NCI-H69 (cell line): ENCODE measurements around the gene DNA2.
"Not testable (repeated sequence)": the region's sequence is repeated elsewhere in the genome, so short reads cannot be mapped to it uniquely, and the experiment has no call there.

Experiments used
- DNase-seq: peaks from one replicate; lab custom pipeline; 2025; lab: John Stamatoyannopoulos, UW

The DNA2 gene

GRCh38 chr10:68471586-68472408 lies at the start of gene DNA2:
DNA2 (minus strand) TSS chr10:68471973; CDS start chr10:68471864, 109 bp downstream.
- peak; percentile 88 for DNase-seq

- DNase-seq: not testable (repeated sequence)
Observed at GRCh38 chr10:68518609-68519008, 46.8 kb upstream of the DNA2 start.

- DNase-seq: no peak
Observed at GRCh38 chr10:68517188-68517587, 45.4 kb upstream of the DNA2 start.

GRCh38 chr10:68516766-68517165 lies 45.0 kb upstream of the DNA2 start:
- no peak for DNase-seq

GRCh38 chr10:68516216-68516615 lies 44.4 kb upstream of the DNA2 start:
- DNase-seq: not testable (repeated sequence)

- DNase-seq: no peak
Observed at GRCh38 chr10:68508090-68508489, 36.3 kb upstream of the DNA2 start.

- no peak for DNase-seq
Observed at GRCh38 chr10:68506411-68506810, 34.6 kb upstream of the DNA2 start.

DNA sequence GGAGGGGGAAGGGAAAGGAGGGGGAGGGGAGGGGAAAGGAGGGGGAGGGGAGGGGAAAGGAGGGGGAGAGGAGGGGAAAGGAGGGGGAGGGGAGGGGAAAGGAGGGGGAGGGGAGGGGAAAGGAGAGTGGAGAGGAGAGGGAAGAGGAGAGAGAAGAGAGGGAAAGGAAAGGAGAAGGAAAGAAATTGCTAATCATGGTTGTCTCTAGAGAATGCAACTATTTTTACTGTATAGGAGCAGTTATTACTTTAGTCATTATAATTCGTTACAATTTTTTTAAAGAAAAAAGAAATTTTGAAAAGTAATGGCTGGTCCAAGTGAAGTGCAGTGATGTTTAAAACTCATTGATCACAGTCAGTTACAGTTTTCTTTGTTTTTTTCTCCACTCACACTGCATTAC lies 31.1 kb upstream of the DNA2 start:
- no peak for DNase-seq

GRCh38 chr10:68501691-68502090 lies 29.9 kb upstream of the DNA2 start:
- DNase-seq: no peak

- no peak for DNase-seq
Observed at GRCh38 chr10:68499544-68499943, 27.8 kb upstream of the DNA2 start.

GRCh38 chr10:68496072-68496471 lies 24.3 kb upstream of the DNA2 start:
- no peak for DNase-seq

DNA sequence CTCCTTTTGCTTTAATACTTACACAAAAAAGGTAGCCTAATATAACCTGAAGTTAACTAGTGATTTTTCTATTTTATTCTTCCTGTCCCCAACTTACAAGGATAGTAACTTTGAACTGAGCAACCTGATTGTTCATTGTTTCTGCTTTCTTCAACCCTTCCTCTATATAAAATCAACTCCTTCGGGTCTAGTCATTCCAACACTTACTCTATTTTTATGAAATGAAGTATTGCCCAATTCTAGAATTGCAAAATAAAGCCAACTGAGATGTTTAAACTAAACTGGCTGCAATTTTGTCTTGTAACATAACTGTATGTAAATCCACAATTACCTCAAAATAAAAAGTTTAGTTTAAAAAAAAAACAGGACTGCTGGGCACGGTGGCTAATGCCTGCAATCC lies 20.3 kb upstream of the DNA2 start:
- DNase-seq: no peak

DNA sequence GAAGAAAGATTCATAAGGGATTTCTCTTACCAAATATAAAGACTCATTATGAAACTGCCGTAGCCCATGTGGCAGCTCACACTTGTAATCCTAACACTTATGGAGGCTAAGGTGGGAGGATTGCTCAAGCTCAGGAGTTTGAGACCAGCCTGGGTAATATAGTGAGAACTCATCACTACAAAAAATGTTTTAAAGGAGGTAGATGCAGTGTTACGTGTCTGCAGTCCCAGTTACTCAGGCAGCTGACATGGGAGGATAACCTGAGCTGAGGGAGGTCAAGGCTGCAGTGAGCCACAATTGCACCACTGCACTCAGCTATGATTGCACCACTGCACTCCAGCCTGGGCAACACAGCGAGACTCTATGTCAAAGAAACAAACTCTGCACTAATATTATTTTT lies 18.1 kb upstream of the DNA2 start:
- no peak for DNase-seq

DNA sequence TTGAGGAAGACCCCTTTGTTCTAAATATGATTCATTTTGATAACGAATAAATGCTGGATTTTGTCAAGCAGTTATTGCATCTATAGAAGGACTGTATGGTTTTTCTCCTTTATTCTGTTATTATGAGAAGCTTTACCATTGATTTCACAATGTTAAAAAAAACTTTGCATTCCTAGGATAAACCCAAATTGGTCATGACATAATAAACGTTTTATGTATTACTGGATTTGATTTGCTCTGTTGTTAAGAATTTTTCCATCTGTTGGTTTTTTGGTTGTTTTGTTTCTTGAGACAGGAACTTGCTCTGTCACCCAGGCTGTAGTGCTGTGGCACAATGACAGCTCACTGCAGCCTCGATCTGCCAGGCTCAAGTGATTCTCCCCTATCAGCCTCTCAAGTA lies 2.2 kb upstream of the DNA2 start:
- DNase-seq: no peak

GRCh38 chr10:68471063-68471585 lies 649 bp downstream of the DNA2 start:
- DNase-seq: peak; percentile 29

- DNase-seq: peak; percentile 6
Observed at GRCh38 chr10:68470300-68470699, 1.5 kb downstream of the DNA2 start.

GRCh38 chr10:68469838-68470237 lies 1.9 kb downstream of the DNA2 start:
- no peak for DNase-seq

DNA sequence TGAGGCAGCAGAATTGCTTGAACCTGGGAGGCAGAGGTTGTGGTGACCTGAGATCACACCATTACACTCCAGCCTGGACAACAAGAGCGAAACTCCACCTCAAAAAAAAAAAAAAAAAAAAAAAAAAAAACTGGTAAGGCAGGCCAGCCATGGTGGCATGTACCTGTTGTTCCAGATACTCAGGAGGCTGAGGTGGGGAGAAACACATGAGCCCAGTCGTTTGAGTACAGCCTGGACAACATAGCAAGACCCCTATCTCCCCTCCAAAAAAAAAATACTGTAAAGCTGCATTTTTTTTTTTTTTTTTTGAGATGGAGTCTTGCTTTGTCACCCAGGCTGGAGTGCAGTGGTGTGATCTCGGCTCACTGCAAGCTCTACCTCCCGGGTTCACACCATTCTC lies 7.0 kb downstream of the DNA2 start:
- DNase-seq: not testable (repeated sequence)

- DNase-seq: no peak
Observed at GRCh38 chr10:68463365-68464093, 8.2 kb downstream of the DNA2 start.

GRCh38 chr10:68462536-68462935 lies 9.2 kb downstream of the DNA2 start:
- DNase-seq: peak; percentile 82

- DNase-seq: no peak
Observed at GRCh38 chr10:68461032-68461431, 10.7 kb downstream of the DNA2 start.

GRCh38 chr10:68449698-68450097 lies 22.1 kb downstream of the DNA2 start:
- DNase-seq: not testable (repeated sequence)

DNA sequence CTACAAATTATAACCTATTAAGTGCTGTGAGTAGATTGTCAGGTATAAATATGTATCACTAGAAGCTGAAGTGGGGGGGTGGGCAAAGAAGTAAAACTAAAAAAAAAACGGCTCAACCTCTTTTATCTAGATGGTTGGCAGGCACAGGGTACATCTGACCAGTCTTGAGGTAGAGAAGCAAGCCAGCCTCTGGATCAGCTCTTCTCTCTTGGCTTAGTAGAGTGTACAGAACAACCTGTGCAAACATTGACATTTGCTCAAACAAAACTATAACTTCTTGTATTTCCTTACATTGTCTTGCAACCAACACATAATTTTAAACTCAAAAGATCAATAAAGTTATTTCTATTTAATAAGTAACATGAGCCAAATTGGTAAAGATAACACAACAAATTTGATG lies 25.6 kb downstream of the DNA2 start:
- DNase-seq: no peak
